Testis (tissue), 3 donors: ENCODE data around the gene FAM53B. TPM values are rescaled to one million over a fixed set of nuclear protein-coding genes. Genes with fewer than 3 reads are reported as not detected.

ENCODE experiments used
- DNase-seq: peaks from one replicate; pipeline ENCODE4 v3.0.0-alpha.2; 2019
- H3K27ac ChIP-seq, 2 donors: fragments of 200-600 bp; sonication (generic); one replicate each; pipeline ENCODE4 v1.5.1; 2019
- H3K27me3 ChIP-seq: fragments of 200-600 bp; sonication (generic); one replicate; pipeline ENCODE4 v1.5.1; 2019
- H3K36me3 ChIP-seq: fragments of 200-600 bp; sonication (generic); one replicate; pipeline ENCODE4 v1.5.1; 2017; ENCODE audit warnings: low read depth; ENCODE audit errors: missing control alignments
- H3K4me1 ChIP-seq: fragments of 200-600 bp; sonication (generic); one replicate; pipeline ENCODE4 v1.5.1; 2019
- H3K4me3 ChIP-seq, 2 donors: fragments of 200-600 bp; sonication (generic); one replicate each; pipeline ENCODE4 v1.5.1; 2017 to 2019
- H3K9me3 ChIP-seq: fragments of 200-600 bp; sonication (generic); one replicate; pipeline ENCODE4 v1.5.1; 2017
- CTCF ChIP-seq, 3 experiments: fragments of 450-650 bp in 2 of 3; fragments of 200-600 bp in 1 of 3; sonication (generic) in 1 of 3; IDR thresholded peaks; one replicate each; pipeline ENCODE4 v1.5.1; 2016 to 2019; ENCODE audit warnings: antibody characterized with exemption in 3 of 3, mild to moderate bottlenecking in 2 of 3, moderate library complexity in 1 of 3
- POLR2A ChIP-seq: fragments of 450-650 bp; IDR thresholded peaks from one replicate; pipeline ENCODE4 v1.6.1; 2017; ENCODE audit warnings: antibody characterized with exemption, mild to moderate bottlenecking, moderate library complexity
- WGBS, 2 donors: methylation state at CpG; one replicate each; pipeline ENCODE4 v1.1.5; 2018; 5-methylcytosine and 5-hydroxymethylcytosine counted together
- intact Hi-C: fragments of 100-400 bp; cut with DNase I; formaldehyde crosslinking; loops from one replicate; pipeline ENCODE4 v1.15.1; 2023; ENCODE audit warnings: low total_unique reads
- polyA plus RNA-seq: library from polyadenylated mRNA; stranded (reverse); fragments of 350-450 nt; fragmentation: Illumina TruSeq; extraction: RNeasy Lipid Tissue Mini Kit (QIAGEN cat#74804); gene quantifications from one replicate; pipeline ENCODE4 v1.2.3, GENCODE V29; 2014; ENCODE audit warnings: low read depth, low replicate concordance; ENCODE audit not compliant: insufficient read depth
- total RNA-seq, 2 donors: library from RNA; depleted of rRNA; stranded (reverse); fragments of >200 nt; gene quantifications; one replicate each; pipeline ENCODE4 v1.2.3, GENCODE V29; 2016

Gene FAM53B
- total and polyA plus RNA-seq, 3 donors from 2014 or later, result 36.9 to 125 (median 109) TPM

- intact Hi-C loops, result no loop called here
- H3K9me3 ChIP-seq, result no peaks in the 10 kb centered on the region
- no peaks in the 10 kb centered on the region for H3K36me3 ChIP-seq
- WGBS, 2 donors, result 82 to 93% methylated on average over 5 to 17 of the region's 17 CpGs
- peaks cover 13% of the 10 kb centered on the region for H3K4me1 ChIP-seq
- no peak overlapping the region for H3K27ac ChIP-seq
- DNase-seq, result no peak
- no peaks in the 10 kb centered on the region for H3K27me3 ChIP-seq
- TF ChIP-seq CTCF (IDR thresholded peaks at IDR 0.05) (no peak), POLR2A (no peak)
- no peak overlapping the region for H3K4me3 ChIP-seq
Observed at GRCh38 chr10:124593431-124593985, 150.7 kb downstream of the FAM53B start.

GRCh38 chr10:124592736-124593430, 151.3 kb downstream of the FAM53B start:
- H3K36me3 ChIP-seq, result no peaks in the 10 kb centered on the region
- H3K9me3 ChIP-seq, result no peaks in the 10 kb centered on the region
- peaks cover 17% of the 10 kb centered on the region for H3K4me1 ChIP-seq
- H3K27ac ChIP-seq, result no peak overlapping the region
- intact Hi-C loops, result no loop called here
- H3K27me3 ChIP-seq, result no peaks in the 10 kb centered on the region
- TF ChIP-seq CTCF (IDR thresholded peaks at IDR 0.05) (no peak), POLR2A (no peak)
- no peak overlapping the region for H3K4me3 ChIP-seq
- DNase-seq, result no peak
- WGBS, 2 donors, result 93% methylated on average over 21 to 26 of the region's 26 CpGs

- H3K9me3 ChIP-seq, result no peaks in the 10 kb centered on the region
- no peaks in the 10 kb centered on the region for H3K27me3 ChIP-seq
- intact Hi-C loops, result no loop called here
- no peaks in the 10 kb centered on the region for H3K36me3 ChIP-seq
- 91 to 97% methylated on average over 7 of the region's 7 CpGs for WGBS, 2 donors
- peaks cover 17% of the 10 kb centered on the region for H3K4me1 ChIP-seq
- no peak for DNase-seq
- no peak overlapping the region for H3K27ac ChIP-seq
- H3K4me3 ChIP-seq, result no peak overlapping the region
- TF ChIP-seq CTCF (IDR thresholded peaks at IDR 0.05) (no peak), POLR2A (no peak)
Observed at GRCh38 chr10:124592101-124592500, 152.1 kb downstream of the FAM53B start.

- intact Hi-C loops, result no loop called here
- Histone ChIP-seq H3K36me3 (no peaks in the 10 kb centered on the region), H3K27ac (no peak overlapping the region), H3K4me3 (no peak overlapping the region), H3K9me3 (no peaks in the 10 kb centered on the region), H3K27me3 (no peaks in the 10 kb centered on the region), H3K4me1 (peaks cover 17% of the 10 kb centered on the region)
- 93 to 97% methylated on average over 4 of the region's 5 CpGs for WGBS, 2 donors
- no peak for TF ChIP-seq CTCF (IDR thresholded peaks at IDR 0.05)
- no peak for TF ChIP-seq POLR2A
- DNase-seq, result no peak
Observed at GRCh38 chr10:124591123-124591495, 153.1 kb downstream of the FAM53B start.
